IMR-90 (cell line): ENCODE measurements around the gene MYRFL. TPM values are rescaled to one million over a fixed set of nuclear protein-coding genes. Genes with fewer than 3 reads are reported as not detected.

Source experiments
- ATAC-seq: fragments of 200-7000 bp; cut with Tn5 transposase; 2 replicates; pipeline ENCODE4 v1.9.1; 2020; ENCODE audit warnings: low read depth, mild to moderate bottlenecking, moderate library complexity
- BruUV-seq: library from RNA; stranded (reverse); fragments of 400-500 nt; replicated peaks from 2 replicates; lab custom pipeline; 2021; lab: Mats Ljungman, UMichigan
- CTCF ChIA-PET: fragments of 300-600 bp; formaldehyde crosslinking; extraction: SDS; loops from one replicate; lab custom pipeline; 2021; ENCODE audit warnings: antibody characterized with exemption; lab: Yijun Ruan, JAX
- POLR2A ChIA-PET: fragments of 300-600 bp; sonication (Branson Sonifier 250); formaldehyde crosslinking; loops from one replicate; lab custom pipeline; 2022; ENCODE audit warnings: antibody characterized with exemption; ENCODE audit not compliant: unreplicated experiment; lab: Charles Lee
- DNase-seq: peaks from one replicate; pipeline ENCODE4 v3.0.0; 2013
- H2AFZ ChIP-seq: replicated peaks from 2 replicates; pipeline ENCODE3; 2013; ENCODE audit warnings: low read length, mild to moderate bottlenecking; ENCODE audit not compliant: poor library complexity
- H2AK5ac ChIP-seq: 2 replicates; pipeline ENCODE4 v1.6.1; 2013; ENCODE audit warnings: low read depth, low read length, inconsistent platforms
- H2AK9ac ChIP-seq: replicated peaks from 2 replicates; pipeline ENCODE3; 2013; ENCODE audit warnings: mild to moderate bottlenecking, low read depth, low read length, moderate library complexity; ENCODE audit not compliant: poor library complexity
- H2BK120ac ChIP-seq: 2 replicates; pipeline ENCODE4 v1.6.1; 2013; ENCODE audit warnings: low read depth, low read length, inconsistent platforms
- H2BK15ac ChIP-seq: 3 replicates; pipeline ENCODE4 v1.6.1; 2013; ENCODE audit warnings: low read depth, low read length, inconsistent platforms
- H2BK20ac ChIP-seq: 2 replicates; pipeline ENCODE4 v1.6.1; 2013; ENCODE audit warnings: low read depth, mild to moderate bottlenecking, inconsistent platforms, low read length, moderate library complexity
- H2BK5ac ChIP-seq: 2 replicates; pipeline ENCODE4 v1.6.1; 2013; ENCODE audit warnings: mild to moderate bottlenecking, low read depth, low read length, inconsistent platforms; ENCODE audit not compliant: poor library complexity, severe bottlenecking
- H3K14ac ChIP-seq: replicated peaks from 2 replicates; pipeline ENCODE4 v1.6.1; 2013; ENCODE audit warnings: low read depth, low read length, inconsistent platforms
- H3K18ac ChIP-seq: 2 replicates; pipeline ENCODE4 v1.6.1; 2013; ENCODE audit warnings: low read depth, low read length, control low read depth
- H3K23ac ChIP-seq: 2 replicates; pipeline ENCODE4 v1.6.1; 2013; ENCODE audit warnings: low read depth, low read length, inconsistent platforms
- H3K27ac ChIP-seq: 2 replicates; pipeline ENCODE4 v1.5.1; 2013; ENCODE audit warnings: mild to moderate bottlenecking, control low read depth, low read length; ENCODE audit not compliant: insufficient read depth
- H3K27me3 ChIP-seq: 2 replicates; pipeline ENCODE4 v1.6.1; 2013; ENCODE audit warnings: low read length; ENCODE audit not compliant: control insufficient read depth, insufficient read depth
- H3K36me3 ChIP-seq: 2 replicates; pipeline ENCODE4 v1.6.1; 2013; ENCODE audit warnings: low read length, mixed read lengths; ENCODE audit not compliant: control insufficient read depth, insufficient read depth
- H3K4ac ChIP-seq: 2 replicates; pipeline ENCODE4 v1.6.1; 2013; ENCODE audit warnings: low read depth, low read length, inconsistent platforms
- H3K4me1 ChIP-seq: 2 replicates; pipeline ENCODE4 v1.6.1; 2013; ENCODE audit warnings: low read length, mixed read lengths; ENCODE audit not compliant: control insufficient read depth, insufficient read depth
- H3K4me2 ChIP-seq: 2 replicates; pipeline ENCODE4 v1.6.1; 2013; ENCODE audit warnings: low read depth, mild to moderate bottlenecking, control low read depth, low read length, moderate library complexity
- H3K4me3 ChIP-seq: 2 replicates; pipeline ENCODE4 v1.5.1; 2013; ENCODE audit warnings: low read depth, mild to moderate bottlenecking, control low read depth, low read length, moderate library complexity; ENCODE audit not compliant: insufficient read depth
- H3K56ac ChIP-seq: 2 replicates; pipeline ENCODE4 v1.6.1; 2013; ENCODE audit warnings: low read length, inconsistent platforms; ENCODE audit not compliant: insufficient read depth; ENCODE audit errors: extremely low read depth
- H3K79me1 ChIP-seq, 2 experiments: 2 replicates each; pipeline ENCODE4 v1.6.1; 2013; ENCODE audit warnings: low read length in 2 of 2, inconsistent platforms in 1 of 2, low read depth in 1 of 2
- H3K9ac ChIP-seq: 2 replicates; pipeline ENCODE4 v1.6.1; 2013; ENCODE audit warnings: low read depth, low read length, control low read depth
- H3K9me1 ChIP-seq: 2 replicates; pipeline ENCODE4 v1.6.1; 2013; ENCODE audit warnings: low read length, inconsistent platforms; ENCODE audit not compliant: insufficient read depth
- H3K9me3 ChIP-seq: 2 replicates; pipeline ENCODE4 v1.6.1; 2013; ENCODE audit warnings: low read length; ENCODE audit not compliant: control insufficient read depth, insufficient read depth
- H4K20me1 ChIP-seq: 2 replicates; pipeline ENCODE4 v1.6.1; 2013; ENCODE audit warnings: low read length, inconsistent platforms; ENCODE audit not compliant: insufficient read depth
- H4K5ac ChIP-seq: 2 replicates; pipeline ENCODE4 v1.6.1; 2013; ENCODE audit warnings: mild to moderate bottlenecking, low read depth, low read length, control low read depth
- H4K8ac ChIP-seq, 2 experiments: 2 replicates each; pipeline ENCODE4 v1.6.1; 2013; ENCODE audit warnings: low read depth in 2 of 2, low read length in 2 of 2, control low read depth in 1 of 2, inconsistent platforms in 1 of 2
- H4K91ac ChIP-seq: 2 replicates; pipeline ENCODE4 v1.6.1; 2013; ENCODE audit warnings: low read depth, low read length, inconsistent platforms; ENCODE audit not compliant: insufficient read depth
- CEBPB ChIP-seq: IDR thresholded peaks from 2 replicates; pipeline ENCODE4 v1.6.1; 2012; ENCODE audit warnings: low read depth, low read length, improper control_type of control experiment
- SMC3 ChIP-seq: fragments of 150-350 bp; IDR thresholded peaks from 2 replicates; pipeline ENCODE4 v1.6.1; 2016; ENCODE audit warnings: low read depth, mild to moderate bottlenecking, antibody characterized with exemption, low read length, moderate library complexity
- WGBS, 2 experiments: methylation state at CpG; one replicate each; pipeline versions ENCODE4 v1.1.5 to v1.1.7; 2013; ENCODE audit warnings: missing lambda C conversion rate in 2 of 2; ENCODE audit not compliant: insufficient read length in 1 of 2; ENCODE audit errors: extremely low coverage in 2 of 2; 5-methylcytosine and 5-hydroxymethylcytosine counted together
- dilution Hi-C: fragments of 300-500 bp; cut with HindIII; formaldehyde crosslinking; loops from one replicate; pipeline ENCODE4 v1.14.3; 2018; ENCODE audit warnings: low sequenced_read_pairs; ENCODE audit not compliant: unreplicated experiment
- in situ Hi-C: fragments of 300-500 bp; cut with MboI; formaldehyde crosslinking; loops from 3 replicates; pipeline ENCODE4 v1.14.3; 2019; ENCODE audit warnings: low sequenced_read_pairs, inconsistent platforms, mixed read lengths
- intact Hi-C: fragments of 100-400 bp; cut with micrococcal nuclease; formaldehyde crosslinking; loops from 2 replicates; pipeline ENCODE4 v1.10.0; 2022
- polyA plus RNA-seq, 3 experiments: library from polyadenylated mRNA; depleted of rRNA; stranded (reverse); fragments of >200 nt; gene quantifications; 2 replicates each; pipeline ENCODE4 v1.2.3, GENCODE V29; 2012; ENCODE audit warnings: low replicate concordance in 1 of 3
- total RNA-seq: library from RNA; depleted of rRNA; stranded (reverse); fragments of >200 nt; gene quantifications from 2 replicates; pipeline ENCODE4 v1.2.3, GENCODE V29; 2012

The MYRFL gene
- total and polyA plus RNA-seq, 2 of the 4 experiments (the other 2 are of a cell fraction), result not detected

DNA sequence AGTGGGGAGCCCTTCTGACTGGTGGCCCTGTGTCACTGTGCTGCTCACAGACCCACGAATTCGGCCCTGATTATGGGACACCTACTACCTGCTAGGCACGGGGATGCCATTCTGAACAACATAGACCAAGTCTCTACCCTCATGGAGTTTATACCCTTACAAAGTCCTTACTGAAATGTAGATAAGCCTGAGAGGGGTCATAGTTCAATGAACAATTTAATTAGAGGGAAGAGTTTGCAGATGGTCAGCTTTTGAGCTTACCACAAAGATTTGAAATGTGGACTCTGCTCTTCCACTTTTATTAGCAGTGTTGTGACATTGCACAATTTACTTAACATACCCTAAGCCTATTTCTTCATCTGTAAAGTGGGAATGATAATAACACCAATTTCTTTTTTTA, 161.1 kb downstream of the MYRFL start:
- Histone ChIP-seq H3K14ac (no peak overlapping the region), H3K4ac (no peak overlapping the region), H3K56ac (no peak overlapping the region), H3K27ac (no peak overlapping the region), H4K5ac (no peak overlapping the region), H2BK20ac (no peak overlapping the region), H2BK15ac (no peak overlapping the region), H4K91ac (no peak overlapping the region), H2AK9ac (no peak overlapping the region), H3K23ac (no peak overlapping the region), H3K9me3 (no peaks in the 10 kb centered on the region), H3K18ac (no peak overlapping the region), H4K8ac (no peak overlapping the region), H2BK5ac (no peak overlapping the region), H3K27me3 (no peaks in the 10 kb centered on the region), H2BK120ac (no peak overlapping the region), H3K4me2 (no peak overlapping the region), H3K9ac (no peak overlapping the region), H3K36me3 (no peaks in the 10 kb centered on the region), H3K4me1 (peaks cover 9% of the 10 kb centered on the region), H3K9me1 (0 out of 2 replicates have a peak, but pooled peaks cover 4% of the 10 kb centered on the region), H2AK5ac (no peak overlapping the region), H4K20me1 (no peaks in the 10 kb centered on the region), H3K4me3 (no peak overlapping the region), H2AFZ (no peak overlapping the region), H3K79me1 (no peaks in the 10 kb centered on the region)
- ATAC-seq, result no peak
- WGBS, 2 experiments, result no CpG with 5 or more reads among the region's 3 CpGs
- CTCF ChIA-PET, result no interaction called here
- DNase-seq, result no peak
- dilution Hi-C loops, result no loop called here
- BruUV-seq, result no TSS peak
- intact Hi-C loops, result loop anchor here (5.0 kb wide), 2 partner anchors 84 to 381 kb away; partner anchors contain the start of gene KCNMB4
- POLR2A ChIA-PET, result no interaction called here
- in situ Hi-C loops, result no loop called here
- TF ChIP-seq SMC3 (no peak), CEBPB (peak; percentile 20; the same call in 1 of the 2 replicates)
